H9 (cell line): ENCODE measurements around the gene ERP44. TPM values are rescaled to one million over a fixed set of nuclear protein-coding genes. Genes with fewer than 3 reads are reported as not detected.

ENCODE experiments used
- DNase-seq: peaks from one replicate; pipeline ENCODE4 v3.0.0-alpha.2; 2017
- H2AFZ ChIP-seq: one replicate; pipeline ENCODE4 v1.6.1; 2013; ENCODE audit warnings: mild to moderate bottlenecking, low read length, control low read depth, moderate library complexity
- H2AK5ac ChIP-seq: 2 replicates; pipeline ENCODE4 v1.6.1; 2013; ENCODE audit warnings: low read length, control low read depth, mixed read lengths; ENCODE audit not compliant: insufficient read length
- H2BK120ac ChIP-seq: one replicate; pipeline ENCODE4 v1.6.1; 2013; ENCODE audit warnings: low read depth, mild to moderate bottlenecking, low read length, control low read depth, inconsistent platforms; ENCODE audit not compliant: poor library complexity, severe bottlenecking
- H2BK12ac ChIP-seq: 2 replicates; pipeline ENCODE4 v1.6.1; 2013; ENCODE audit warnings: low read length, control low read depth, mixed read lengths, low read depth; ENCODE audit not compliant: insufficient read length
- H2BK15ac ChIP-seq: 2 replicates; pipeline ENCODE4 v1.6.1; 2013; ENCODE audit warnings: low read depth, low read length, control low read depth
- H2BK20ac ChIP-seq: one replicate; pipeline ENCODE4 v1.6.1; 2013; ENCODE audit warnings: low read depth, mild to moderate bottlenecking, low read length, control low read depth, inconsistent platforms; ENCODE audit not compliant: poor library complexity, severe bottlenecking
- H2BK5ac ChIP-seq: 2 replicates; pipeline ENCODE4 v1.6.1; 2013; ENCODE audit warnings: low read length, control low read depth, mixed read lengths; ENCODE audit not compliant: insufficient read length
- H3K14ac ChIP-seq: 2 replicates; pipeline ENCODE4 v1.6.1; 2013; ENCODE audit warnings: low read length, control low read depth; ENCODE audit not compliant: insufficient read depth
- H3K18ac ChIP-seq: 2 replicates; pipeline ENCODE4 v1.6.1; 2013; ENCODE audit warnings: low read depth, mild to moderate bottlenecking, mixed read lengths, low read length, control low read depth; ENCODE audit not compliant: insufficient read length
- H3K23ac ChIP-seq: 2 replicates; pipeline ENCODE4 v1.6.1; 2013; ENCODE audit warnings: low read length, control low read depth, mixed read lengths, low read depth; ENCODE audit not compliant: insufficient read length
- H3K23me2 ChIP-seq: 2 replicates; pipeline ENCODE4 v1.6.1; 2013; ENCODE audit warnings: low read depth, mild to moderate bottlenecking, mixed read lengths, low read length, control low read depth; ENCODE audit not compliant: insufficient read length, poor library complexity, severe bottlenecking
- H3K27ac ChIP-seq: 2 replicates; pipeline ENCODE4 v1.5.1; 2013; ENCODE audit warnings: low read length, control low read depth, mixed read lengths, low read depth; ENCODE audit not compliant: insufficient read length
- H3K27me3 ChIP-seq: 2 replicates; pipeline ENCODE4 v1.6.1; 2013; ENCODE audit warnings: low read length, control low read depth, inconsistent platforms; ENCODE audit not compliant: insufficient read depth
- H3K4ac ChIP-seq: 2 replicates; pipeline ENCODE4 v1.6.1; 2013; ENCODE audit warnings: low read depth, mild to moderate bottlenecking, control low read depth, inconsistent platforms, low read length, moderate library complexity
- H3K4me1 ChIP-seq: 2 replicates; pipeline ENCODE4 v1.6.1; 2013; ENCODE audit warnings: low read length, control low read depth, inconsistent platforms; ENCODE audit not compliant: insufficient read depth
- H3K4me2 ChIP-seq: 2 replicates; pipeline ENCODE4 v1.6.1; 2013; ENCODE audit warnings: low read length, control low read depth, mixed read lengths; ENCODE audit not compliant: insufficient read length, insufficient read depth
- H3K56ac ChIP-seq: 2 replicates; pipeline ENCODE4 v1.6.1; 2013; ENCODE audit warnings: low read depth, mild to moderate bottlenecking, mixed read lengths, low read length, control low read depth; ENCODE audit not compliant: insufficient read length
- H3K79me1 ChIP-seq: 2 replicates; pipeline ENCODE4 v1.6.1; 2013; ENCODE audit warnings: low read depth, mild to moderate bottlenecking, moderate library complexity, low read length, control low read depth, inconsistent platforms; ENCODE audit not compliant: insufficient read depth, poor library complexity, severe bottlenecking
- H3K79me2 ChIP-seq: 2 replicates; pipeline ENCODE4 v1.6.1; 2013; ENCODE audit warnings: low read length, control low read depth, inconsistent platforms; ENCODE audit not compliant: insufficient read depth
- H3K9ac ChIP-seq: 2 replicates; pipeline ENCODE4 v1.6.1; 2013; ENCODE audit warnings: low read length, control low read depth, mixed read lengths; ENCODE audit not compliant: insufficient read length; ENCODE audit errors: extremely low read depth
- H3K9me3 ChIP-seq: one replicate; pipeline ENCODE4 v1.6.1; 2013; ENCODE audit warnings: low read depth, low read length, inconsistent platforms; ENCODE audit not compliant: control insufficient read depth
- H3T11ph ChIP-seq: one replicate; pipeline ENCODE4 v1.6.1; 2013; ENCODE audit warnings: mild to moderate bottlenecking, low read length, control low read depth, inconsistent platforms
- H4K20me1 ChIP-seq: one replicate; pipeline ENCODE4 v1.6.1; 2013; ENCODE audit not compliant: control insufficient read depth, insufficient read length, insufficient read depth
- H4K5ac ChIP-seq: 2 replicates; pipeline ENCODE4 v1.6.1; 2013; ENCODE audit warnings: low read depth, mild to moderate bottlenecking, mixed read lengths, low read length, control low read depth; ENCODE audit not compliant: insufficient read length
- H4K8ac ChIP-seq: replicated peaks from 2 replicates; pipeline ENCODE4 v1.6.1; 2013; ENCODE audit warnings: low read length, control low read depth, mixed read lengths, low read depth; ENCODE audit not compliant: insufficient read length
- H4K91ac ChIP-seq: 2 replicates; pipeline ENCODE4 v1.6.1; 2013; ENCODE audit warnings: low read depth, mild to moderate bottlenecking, moderate library complexity, mixed read lengths, low read length, control low read depth; ENCODE audit not compliant: insufficient read length
- H3K27ac Mint-ChIP-seq, 3 experiments: 2 replicates in 2 of 3; 3 replicates in 1 of 3; pipeline ENCODE4 v1.8.0; 2020 to 2021; ENCODE audit warnings: mixed read lengths in 3 of 3, mild to moderate bottlenecking in 1 of 3, moderate library complexity in 1 of 3
- H3K27me3 Mint-ChIP-seq: 2 replicates; pipeline ENCODE4 v1.8.0; 2021; ENCODE audit warnings: low read depth, mild to moderate bottlenecking, moderate library complexity, mixed read lengths
- H3K36me3 Mint-ChIP-seq, 3 experiments: 2 replicates in 2 of 3; 3 replicates in 1 of 3; pipeline ENCODE4 v1.8.0; 2020 to 2021; ENCODE audit warnings: low read depth in 3 of 3, mixed read lengths in 3 of 3; ENCODE audit not compliant: insufficient read depth in 1 of 3
- H3K4me1 Mint-ChIP-seq, 2 experiments: 2 replicates each; pipeline ENCODE4 v1.8.0; 2020; ENCODE audit warnings: mixed read lengths in 2 of 2
- H3K4me3 Mint-ChIP-seq, 2 experiments: 2 replicates in 1 of 2; 3 replicates in 1 of 2; pipeline ENCODE4 v1.8.0; 2020 to 2021; ENCODE audit warnings: mild to moderate bottlenecking in 2 of 2, mixed read lengths in 2 of 2, moderate library complexity in 1 of 2
- H3K9me3 Mint-ChIP-seq, 2 experiments: 2 replicates in 1 of 2; 3 replicates in 1 of 2; pipeline ENCODE4 v1.8.0; 2020; ENCODE audit warnings: mild to moderate bottlenecking in 2 of 2, mixed read lengths in 2 of 2, moderate library complexity in 1 of 2
- CTCF ChIP-seq: fragments of 200-600 bp; sonication (generic); conservative IDR thresholded peaks from 3 replicates; pipeline ENCODE4 v1.8.0; 2021; ENCODE audit warnings: antibody characterized with exemption, mild to moderate bottlenecking
- WGBS: extraction: QIAGEN DNeasy Blood & Tissue Kit; methylation state at CpG from one replicate; pipeline ENCODE4 v1.1.7; 2013; ENCODE audit warnings: missing lambda C conversion rate, low lambda C conversion rate, mixed read lengths; ENCODE audit not compliant: insufficient read length; ENCODE audit errors: extremely low coverage; 5-methylcytosine and 5-hydroxymethylcytosine counted together
- total RNA-seq: library from RNA; stranded (reverse); gene quantifications from 2 replicates; pipeline ENCODE4 v1.2.1, GENCODE V29; 2021

The ERP44 gene
- total RNA-seq, 1 experiment from 2014 or later: 15.4 TPM

- no CpG with 5 or more reads among the region's 1 CpG for WGBS
- H3K9me3 ChIP-seq: no peaks in the 10 kb centered on the region
- H2BK12ac ChIP-seq: no peak overlapping the region
- Mint-ChIP-seq H3K4me1 (no peaks in the 10 kb centered on the region), H3K27me3 (no peaks in the 10 kb centered on the region), H3K27ac (peak overlapping the region in 1 of 3 experiments; percentile 29; a peak in 1 of 7 replicates), H3K4me3 (no peak overlapping the region), H3K9me3 (no peaks in the 10 kb centered on the region; a peak in 1 of 5 replicates), H3K36me3 (peaks cover 4 to 5% (median 5%) of the 10 kb centered on the region in 3 experiments; a peak in 6 of 7 replicates)
- no peak overlapping the region for H2BK15ac ChIP-seq
- no peak overlapping the region for H3K4me2 ChIP-seq
- no peak overlapping the region for H4K5ac ChIP-seq
- no peak for TF ChIP-seq CTCF
- H2BK20ac ChIP-seq: no peak overlapping the region
- no peak overlapping the region for H4K8ac ChIP-seq
- H3T11ph ChIP-seq: no peak overlapping the region
- no peaks in the 10 kb centered on the region for H4K20me1 ChIP-seq
- H3K56ac ChIP-seq: no peak overlapping the region
- no peak overlapping the region for H3K9ac ChIP-seq
- no peak overlapping the region for H3K4ac ChIP-seq
- H3K18ac ChIP-seq: no peak overlapping the region
- H2AFZ ChIP-seq: no peak overlapping the region
- H3K23ac ChIP-seq: no peak overlapping the region
- no peaks in the 10 kb centered on the region for H3K23me2 ChIP-seq
- H3K79me1 ChIP-seq: no peaks in the 10 kb centered on the region
- no peak for DNase-seq
- no peaks in the 10 kb centered on the region for H3K27me3 ChIP-seq
- H4K91ac ChIP-seq: no peak overlapping the region
- no peak overlapping the region for H3K27ac ChIP-seq
- no peaks in the 10 kb centered on the region for H3K4me1 ChIP-seq
- H2AK5ac ChIP-seq: no peak overlapping the region
- H3K79me2 ChIP-seq: no peaks in the 10 kb centered on the region
- H2BK120ac ChIP-seq: no peak overlapping the region
- H2BK5ac ChIP-seq: no peak overlapping the region
- no peak overlapping the region for H3K14ac ChIP-seq
Measured at GRCh38 chr9:99954819-99955218, 144.0 kb downstream of the ERP44 start.
